H9 (cell line): ENCODE results near the gene VPS26A. TPM values are rescaled to one million over a fixed set of nuclear protein-coding genes. Genes with fewer than 3 reads are reported as not detected.

Experiments used
- DNase-seq: peaks from one replicate; pipeline ENCODE4 v3.0.0-alpha.2; 2017
- H2AFZ ChIP-seq: one replicate; pipeline ENCODE4 v1.6.1; 2013; ENCODE audit warnings: mild to moderate bottlenecking, low read length, control low read depth, moderate library complexity
- H2AK5ac ChIP-seq: 2 replicates; pipeline ENCODE4 v1.6.1; 2013; ENCODE audit warnings: low read length, control low read depth, mixed read lengths; ENCODE audit not compliant: insufficient read length
- H2BK120ac ChIP-seq: one replicate; pipeline ENCODE4 v1.6.1; 2013; ENCODE audit warnings: low read depth, mild to moderate bottlenecking, low read length, control low read depth, inconsistent platforms; ENCODE audit not compliant: poor library complexity, severe bottlenecking
- H2BK12ac ChIP-seq: 2 replicates; pipeline ENCODE4 v1.6.1; 2013; ENCODE audit warnings: low read length, control low read depth, mixed read lengths, low read depth; ENCODE audit not compliant: insufficient read length
- H2BK15ac ChIP-seq: 2 replicates; pipeline ENCODE4 v1.6.1; 2013; ENCODE audit warnings: low read depth, low read length, control low read depth
- H2BK20ac ChIP-seq: one replicate; pipeline ENCODE4 v1.6.1; 2013; ENCODE audit warnings: low read depth, mild to moderate bottlenecking, low read length, control low read depth, inconsistent platforms; ENCODE audit not compliant: poor library complexity, severe bottlenecking
- H2BK5ac ChIP-seq: 2 replicates; pipeline ENCODE4 v1.6.1; 2013; ENCODE audit warnings: low read length, control low read depth, mixed read lengths; ENCODE audit not compliant: insufficient read length
- H3K14ac ChIP-seq: 2 replicates; pipeline ENCODE4 v1.6.1; 2013; ENCODE audit warnings: low read length, control low read depth; ENCODE audit not compliant: insufficient read depth
- H3K18ac ChIP-seq: 2 replicates; pipeline ENCODE4 v1.6.1; 2013; ENCODE audit warnings: low read depth, mild to moderate bottlenecking, mixed read lengths, low read length, control low read depth; ENCODE audit not compliant: insufficient read length
- H3K23ac ChIP-seq: 2 replicates; pipeline ENCODE4 v1.6.1; 2013; ENCODE audit warnings: low read length, control low read depth, mixed read lengths, low read depth; ENCODE audit not compliant: insufficient read length
- H3K23me2 ChIP-seq: 2 replicates; pipeline ENCODE4 v1.6.1; 2013; ENCODE audit warnings: low read depth, mild to moderate bottlenecking, mixed read lengths, low read length, control low read depth; ENCODE audit not compliant: insufficient read length, poor library complexity, severe bottlenecking
- H3K27ac ChIP-seq: 2 replicates; pipeline ENCODE4 v1.5.1; 2013; ENCODE audit warnings: low read length, control low read depth, mixed read lengths, low read depth; ENCODE audit not compliant: insufficient read length
- H3K27me3 ChIP-seq: 2 replicates; pipeline ENCODE4 v1.6.1; 2013; ENCODE audit warnings: low read length, control low read depth, inconsistent platforms; ENCODE audit not compliant: insufficient read depth
- H3K4ac ChIP-seq: 2 replicates; pipeline ENCODE4 v1.6.1; 2013; ENCODE audit warnings: low read depth, mild to moderate bottlenecking, control low read depth, inconsistent platforms, low read length, moderate library complexity
- H3K4me1 ChIP-seq: 2 replicates; pipeline ENCODE4 v1.6.1; 2013; ENCODE audit warnings: low read length, control low read depth, inconsistent platforms; ENCODE audit not compliant: insufficient read depth
- H3K4me2 ChIP-seq: 2 replicates; pipeline ENCODE4 v1.6.1; 2013; ENCODE audit warnings: low read length, control low read depth, mixed read lengths; ENCODE audit not compliant: insufficient read length, insufficient read depth
- H3K56ac ChIP-seq: 2 replicates; pipeline ENCODE4 v1.6.1; 2013; ENCODE audit warnings: low read depth, mild to moderate bottlenecking, mixed read lengths, low read length, control low read depth; ENCODE audit not compliant: insufficient read length
- H3K79me1 ChIP-seq: 2 replicates; pipeline ENCODE4 v1.6.1; 2013; ENCODE audit warnings: low read depth, mild to moderate bottlenecking, moderate library complexity, low read length, control low read depth, inconsistent platforms; ENCODE audit not compliant: insufficient read depth, poor library complexity, severe bottlenecking
- H3K79me2 ChIP-seq: 2 replicates; pipeline ENCODE4 v1.6.1; 2013; ENCODE audit warnings: low read length, control low read depth, inconsistent platforms; ENCODE audit not compliant: insufficient read depth
- H3K9ac ChIP-seq: 2 replicates; pipeline ENCODE4 v1.6.1; 2013; ENCODE audit warnings: low read length, control low read depth, mixed read lengths; ENCODE audit not compliant: insufficient read length; ENCODE audit errors: extremely low read depth
- H3K9me3 ChIP-seq: one replicate; pipeline ENCODE4 v1.6.1; 2013; ENCODE audit warnings: low read depth, low read length, inconsistent platforms; ENCODE audit not compliant: control insufficient read depth
- H3T11ph ChIP-seq: one replicate; pipeline ENCODE4 v1.6.1; 2013; ENCODE audit warnings: mild to moderate bottlenecking, low read length, control low read depth, inconsistent platforms
- H4K20me1 ChIP-seq: one replicate; pipeline ENCODE4 v1.6.1; 2013; ENCODE audit not compliant: control insufficient read depth, insufficient read length, insufficient read depth
- H4K5ac ChIP-seq: 2 replicates; pipeline ENCODE4 v1.6.1; 2013; ENCODE audit warnings: low read depth, mild to moderate bottlenecking, mixed read lengths, low read length, control low read depth; ENCODE audit not compliant: insufficient read length
- H4K8ac ChIP-seq: replicated peaks from 2 replicates; pipeline ENCODE4 v1.6.1; 2013; ENCODE audit warnings: low read length, control low read depth, mixed read lengths, low read depth; ENCODE audit not compliant: insufficient read length
- H4K91ac ChIP-seq: 2 replicates; pipeline ENCODE4 v1.6.1; 2013; ENCODE audit warnings: low read depth, mild to moderate bottlenecking, moderate library complexity, mixed read lengths, low read length, control low read depth; ENCODE audit not compliant: insufficient read length
- H3K27ac Mint-ChIP-seq, 3 experiments: 2 replicates in 2 of 3; 3 replicates in 1 of 3; pipeline ENCODE4 v1.8.0; 2020 to 2021; ENCODE audit warnings: mixed read lengths in 3 of 3, mild to moderate bottlenecking in 1 of 3, moderate library complexity in 1 of 3
- H3K27me3 Mint-ChIP-seq: 2 replicates; pipeline ENCODE4 v1.8.0; 2021; ENCODE audit warnings: low read depth, mild to moderate bottlenecking, moderate library complexity, mixed read lengths
- H3K36me3 Mint-ChIP-seq, 3 experiments: 2 replicates in 2 of 3; 3 replicates in 1 of 3; pipeline ENCODE4 v1.8.0; 2020 to 2021; ENCODE audit warnings: low read depth in 3 of 3, mixed read lengths in 3 of 3; ENCODE audit not compliant: insufficient read depth in 1 of 3
- H3K4me1 Mint-ChIP-seq, 2 experiments: 2 replicates each; pipeline ENCODE4 v1.8.0; 2020; ENCODE audit warnings: mixed read lengths in 2 of 2
- H3K4me3 Mint-ChIP-seq, 2 experiments: 2 replicates in 1 of 2; 3 replicates in 1 of 2; pipeline ENCODE4 v1.8.0; 2020 to 2021; ENCODE audit warnings: mild to moderate bottlenecking in 2 of 2, mixed read lengths in 2 of 2, moderate library complexity in 1 of 2
- H3K9me3 Mint-ChIP-seq, 2 experiments: 2 replicates in 1 of 2; 3 replicates in 1 of 2; pipeline ENCODE4 v1.8.0; 2020; ENCODE audit warnings: mild to moderate bottlenecking in 2 of 2, mixed read lengths in 2 of 2, moderate library complexity in 1 of 2
- WGBS: extraction: QIAGEN DNeasy Blood & Tissue Kit; methylation state at CpG from one replicate; pipeline ENCODE4 v1.1.7; 2013; ENCODE audit warnings: missing lambda C conversion rate, low lambda C conversion rate, mixed read lengths; ENCODE audit not compliant: insufficient read length; ENCODE audit errors: extremely low coverage; 5-methylcytosine and 5-hydroxymethylcytosine counted together
- total RNA-seq: library from RNA; stranded (reverse); gene quantifications from 2 replicates; pipeline ENCODE4 v1.2.1, GENCODE V29; 2021
- TF ChIP-seq, protein P1 (sequence below): fragments of 200-600 bp; sonication (generic); conservative IDR thresholded peaks from 3 replicates; pipeline ENCODE4 v1.8.0; 2021; ENCODE audit warnings: antibody characterized with exemption, mild to moderate bottlenecking

The VPS26A gene
- total RNA-seq, 1 experiment from 2014 or later: 41.8 TPM

DNA sequence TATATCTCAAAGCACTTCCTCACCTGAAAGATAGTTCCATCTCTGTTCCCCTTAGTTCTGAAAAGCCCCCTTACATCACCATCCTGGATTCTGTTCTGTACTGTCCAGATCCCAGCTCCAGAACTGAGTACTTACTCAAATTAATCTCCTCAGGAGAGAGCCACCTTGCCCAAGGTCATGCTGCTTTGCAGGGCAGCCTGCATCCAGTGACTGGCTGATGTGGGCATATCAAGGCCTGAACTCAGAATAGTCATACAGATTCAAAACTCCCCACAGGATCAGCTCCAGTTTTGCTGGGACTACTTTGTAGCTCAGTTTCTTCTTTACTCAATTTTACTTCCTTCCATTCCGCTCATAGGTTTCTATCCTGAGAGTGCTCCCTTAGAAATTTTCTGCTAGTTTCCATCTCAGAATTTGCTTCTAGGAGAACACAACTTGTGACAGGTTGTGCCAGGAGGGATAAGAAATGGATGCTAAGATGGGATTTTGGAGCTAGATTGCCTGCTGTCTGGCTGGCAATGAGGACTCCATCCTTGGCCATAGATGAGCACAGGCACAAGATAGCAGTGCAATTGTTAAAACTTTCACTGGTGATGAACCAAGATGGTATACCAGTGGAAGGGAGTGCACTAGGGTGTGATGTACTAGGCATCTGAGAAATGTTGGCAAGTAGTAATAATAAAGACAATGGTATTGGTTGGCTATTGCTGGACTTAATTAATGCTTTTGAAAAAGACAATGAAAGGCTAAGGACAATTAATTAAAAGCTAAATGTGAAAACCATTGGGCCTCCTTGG is 18.8 kb upstream of the VPS26A start:
- Histone ChIP-seq H2AK5ac (no peak overlapping the region), H3K23ac (no peak overlapping the region), H3K27me3 (no peaks in the 10 kb centered on the region), H2AFZ (no peak overlapping the region), H3K23me2 (no peaks in the 10 kb centered on the region), H3K14ac (no peak overlapping the region), H4K20me1 (no peaks in the 10 kb centered on the region), H2BK12ac (no peak overlapping the region), H2BK15ac (no peak overlapping the region), H3K79me2 (no peaks in the 10 kb centered on the region), H2BK120ac (no peak overlapping the region), H3T11ph (no peak overlapping the region), H3K27ac (no peak overlapping the region), H4K91ac (no peak overlapping the region), H3K79me1 (no peaks in the 10 kb centered on the region), H4K5ac (no peak overlapping the region), H3K9me3 (no peaks in the 10 kb centered on the region), H3K4ac (no peak overlapping the region), H2BK20ac (no peak overlapping the region), H3K9ac (no peak overlapping the region), H3K4me1 (peaks cover 2% of the 10 kb centered on the region; the same call in 1 of the 2 replicates), H4K8ac (no peak overlapping the region), H3K18ac (no peak overlapping the region), H2BK5ac (no peak overlapping the region), H3K4me2 (no peak overlapping the region), H3K56ac (no peak overlapping the region)
- H3K27me3 Mint-ChIP-seq: peaks cover 2% of the 10 kb centered on the region; the same call in 1 of the 2 replicates
- TF ChIP-seq, protein P1, sequence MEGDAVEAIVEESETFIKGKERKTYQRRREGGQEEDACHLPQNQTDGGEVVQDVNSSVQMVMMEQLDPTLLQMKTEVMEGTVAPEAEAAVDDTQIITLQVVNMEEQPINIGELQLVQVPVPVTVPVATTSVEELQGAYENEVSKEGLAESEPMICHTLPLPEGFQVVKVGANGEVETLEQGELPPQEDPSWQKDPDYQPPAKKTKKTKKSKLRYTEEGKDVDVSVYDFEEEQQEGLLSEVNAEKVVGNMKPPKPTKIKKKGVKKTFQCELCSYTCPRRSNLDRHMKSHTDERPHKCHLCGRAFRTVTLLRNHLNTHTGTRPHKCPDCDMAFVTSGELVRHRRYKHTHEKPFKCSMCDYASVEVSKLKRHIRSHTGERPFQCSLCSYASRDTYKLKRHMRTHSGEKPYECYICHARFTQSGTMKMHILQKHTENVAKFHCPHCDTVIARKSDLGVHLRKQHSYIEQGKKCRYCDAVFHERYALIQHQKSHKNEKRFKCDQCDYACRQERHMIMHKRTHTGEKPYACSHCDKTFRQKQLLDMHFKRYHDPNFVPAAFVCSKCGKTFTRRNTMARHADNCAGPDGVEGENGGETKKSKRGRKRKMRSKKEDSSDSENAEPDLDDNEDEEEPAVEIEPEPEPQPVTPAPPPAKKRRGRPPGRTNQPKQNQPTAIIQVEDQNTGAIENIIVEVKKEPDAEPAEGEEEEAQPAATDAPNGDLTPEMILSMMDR: no peak
- H3K27ac Mint-ChIP-seq: no peak overlapping the region; a peak in 1 of 7 replicates
- H3K4me1 Mint-ChIP-seq: peaks cover 4 to 14% of the 10 kb centered on the region in 2 experiments
- H3K36me3 Mint-ChIP-seq: no peaks in the 10 kb centered on the region
- no peak overlapping the region for H3K4me3 Mint-ChIP-seq
- no peak for DNase-seq
- no CpG with 5 or more reads among the region's 1 CpG for WGBS
- H3K9me3 Mint-ChIP-seq: no peaks in the 10 kb centered on the region
